ENCODE results near the gene KCNIP1. TPM values are rescaled to one million over a fixed set of nuclear protein-coding genes. Genes with fewer than 3 reads are reported as not detected.
A peak's percentile ranks its signal among the peaks of the same experiment; 100 is the strongest.

KCNIP1 gene
- not detected for total RNA-seq

- DNase-seq (ENCODE audit: low spot score in 2 of 2) = no peak
- 19 to 20% methylated on average over 9 to 10 of the region's 65 CpGs for WGBS, 2 donors
- intact Hi-C loops (cut with DNase I; ENCODE audit: low total_unique reads) = no loop called here
- TF ChIP-seq POLR2A (IDR thresholded peaks at IDR 0.05) (no peak), CTCF (IDR thresholded peaks at IDR 0.05) (no peak)
- H3K4me3 ChIP-seq (ENCODE audit: low read depth, poor library complexity, severe bottlenecking) = no peak within 1 kb of the TSS
These were observed at the start of gene KCNIP1 for GRCh38 chr5:170503990-170504596. Gene KCNIP1 (plus strand): TSS chr5:170504020.

GRCh38 chr5:170463426-170463825, 40.4 kb upstream of the KCNIP1 start:
- 73 to 87% methylated on average over 1 of the region's 1 CpG for WGBS, 2 donors
- TF ChIP-seq CTCF (IDR thresholded peaks at IDR 0.05) (no peak), POLR2A (IDR thresholded peaks at IDR 0.05) (no peak)
- intact Hi-C loops (cut with DNase I; ENCODE audit: low total_unique reads) = no loop called here
- no peak overlapping the region for H3K4me3 ChIP-seq (ENCODE audit: low read depth, poor library complexity, severe bottlenecking)
- DNase-seq (ENCODE audit: low spot score in 2 of 2) = no peak

- intact Hi-C loops (cut with DNase I; ENCODE audit: low total_unique reads) = no loop called here
- 81 to 85% methylated on average over 10 of the region's 10 CpGs for WGBS, 2 donors
- no peak for TF ChIP-seq CTCF (IDR thresholded peaks at IDR 0.05)
- H3K4me3 ChIP-seq (ENCODE audit: low read depth, poor library complexity, severe bottlenecking) = no peak overlapping the region
- DNase-seq (ENCODE audit: low spot score in 2 of 2) = peak in 1 of 2 donors; percentile 32
These were observed 39.3 kb upstream of the KCNIP1 start for GRCh38 chr5:170464280-170465127.

GRCh38 chr5:170466553-170466952, 37.3 kb upstream of the KCNIP1 start:
- DNase-seq (ENCODE audit: low spot score in 2 of 2) = peak in 1 of 2 donors; percentile 5
- intact Hi-C loops (cut with DNase I; ENCODE audit: low total_unique reads) = no loop called here
- H3K4me3 ChIP-seq (ENCODE audit: low read depth, poor library complexity, severe bottlenecking) = no peak overlapping the region
- WGBS, 2 donors = 84% methylated on average over 3 of the region's 3 CpGs
- TF ChIP-seq CTCF (IDR thresholded peaks at IDR 0.05) (no peak), POLR2A (IDR thresholded peaks at IDR 0.05) (no peak)

GRCh38 chr5:170466988-170467707, 36.7 kb upstream of the KCNIP1 start:
- WGBS, 2 donors = 65 to 74% methylated on average over 13 of the region's 13 CpGs
- peak; percentile 21 to 83 for DNase-seq (ENCODE audit: low spot score in 2 of 2)
- intact Hi-C loops (cut with DNase I; ENCODE audit: low total_unique reads) = no loop called here
- TF ChIP-seq POLR2A (IDR thresholded peaks at IDR 0.05) = no peak
- TF ChIP-seq CTCF (IDR thresholded peaks at IDR 0.05) = no peak
- no peak overlapping the region for H3K4me3 ChIP-seq (ENCODE audit: low read depth, poor library complexity, severe bottlenecking)
